Parathyroid adenoma (tissue), 2 donors: ENCODE data around the gene GIGYF1.

Source experiments
- H2AFZ ChIP-seq: fragments of 300-600 bp; sonication (generic); one replicate; pipeline ENCODE4 v1.7.0; 2017; ENCODE audit warnings: antibody characterized with exemption, mild to moderate bottlenecking
- H3K27ac ChIP-seq: fragments of 300-600 bp; sonication (generic); one replicate; pipeline ENCODE4 v1.7.0; 2017
- H3K27me3 ChIP-seq: fragments of 300-600 bp; sonication (generic); one replicate; pipeline ENCODE4 v1.7.0; 2017; ENCODE audit warnings: low read length; ENCODE audit not compliant: control insufficient read depth, insufficient read depth
- H3K36me3 ChIP-seq: fragments of 300-600 bp; sonication (generic); one replicate; pipeline ENCODE4 v1.7.0; 2017; ENCODE audit warnings: low read length; ENCODE audit not compliant: control insufficient read depth, insufficient read depth
- H3K4me1 ChIP-seq: fragments of 300-600 bp; sonication (generic); one replicate; pipeline ENCODE4 v1.7.0; 2017; ENCODE audit warnings: control low read depth
- H3K4me2 ChIP-seq: fragments of 300-600 bp; sonication (generic); one replicate; pipeline ENCODE4 v1.7.0; 2017; ENCODE audit warnings: low read length
- H3K4me3 ChIP-seq: fragments of 300-600 bp; sonication (generic); one replicate; pipeline ENCODE4 v1.7.0; 2017; ENCODE audit warnings: low read depth, low read length
- H3K79me2 ChIP-seq: fragments of 300-600 bp; sonication (generic); one replicate; pipeline ENCODE4 v1.7.0; 2017; ENCODE audit warnings: control low read depth
- H3K9ac ChIP-seq: fragments of 300-600 bp; sonication (generic); one replicate; pipeline ENCODE4 v1.7.0; 2017; ENCODE audit warnings: mild to moderate bottlenecking
- H3K9me3 ChIP-seq: fragments of 300-600 bp; sonication (generic); one replicate; pipeline ENCODE4 v1.7.0; 2017; ENCODE audit warnings: low read length; ENCODE audit not compliant: control insufficient read depth
- TF ChIP-seq, protein P1 (sequence below): fragments of 300-600 bp; sonication (generic); IDR thresholded peaks from one replicate; pipeline ENCODE4 v1.7.0; 2017; ENCODE audit warnings: antibody characterized with exemption, mild to moderate bottlenecking
- donor health status: primary hyperparathyroidism.

Gene GIGYF1

DNA sequence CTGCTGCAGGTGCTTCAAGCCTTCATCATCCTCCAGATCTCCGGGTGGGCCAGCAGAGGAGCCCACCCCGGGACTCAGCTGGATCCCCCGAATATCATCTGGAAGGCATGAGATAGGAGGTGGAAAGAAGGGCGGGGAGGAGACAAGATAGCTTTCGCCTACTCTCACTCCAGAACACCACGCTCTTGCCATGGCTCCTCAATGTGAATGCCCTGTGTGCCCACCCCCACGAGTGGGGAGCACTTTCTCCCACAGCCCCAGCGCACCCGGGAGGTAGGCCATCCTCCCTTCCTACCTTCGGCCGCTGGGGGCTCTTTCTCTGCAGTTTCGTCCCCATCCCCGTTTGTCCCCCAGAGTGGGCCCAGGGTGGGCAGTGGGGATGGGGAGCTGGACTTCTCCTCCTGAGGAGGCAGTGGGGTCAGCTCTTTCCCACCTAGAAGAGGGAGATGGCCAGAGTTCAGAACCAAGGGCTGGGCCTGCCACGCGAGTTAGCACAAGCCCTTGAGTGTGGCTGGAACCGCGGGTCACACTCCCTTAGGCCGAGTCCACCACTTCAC is 8.9 kb downstream of the GIGYF1 start:
- Histone ChIP-seq H3K27ac (no peak overlapping the region), H3K27me3 (no peaks in the 10 kb centered on the region), H3K4me3 (no peak overlapping the region), H3K79me2 (peaks cover 18% of the 10 kb centered on the region), H3K9ac (no peak overlapping the region), H3K4me1 (no peaks in the 10 kb centered on the region), H3K4me2 (no peak overlapping the region), H3K36me3 (no peaks in the 10 kb centered on the region), H2AFZ (no peak overlapping the region), H3K9me3 (no peaks in the 10 kb centered on the region)
- TF ChIP-seq, protein P1, sequence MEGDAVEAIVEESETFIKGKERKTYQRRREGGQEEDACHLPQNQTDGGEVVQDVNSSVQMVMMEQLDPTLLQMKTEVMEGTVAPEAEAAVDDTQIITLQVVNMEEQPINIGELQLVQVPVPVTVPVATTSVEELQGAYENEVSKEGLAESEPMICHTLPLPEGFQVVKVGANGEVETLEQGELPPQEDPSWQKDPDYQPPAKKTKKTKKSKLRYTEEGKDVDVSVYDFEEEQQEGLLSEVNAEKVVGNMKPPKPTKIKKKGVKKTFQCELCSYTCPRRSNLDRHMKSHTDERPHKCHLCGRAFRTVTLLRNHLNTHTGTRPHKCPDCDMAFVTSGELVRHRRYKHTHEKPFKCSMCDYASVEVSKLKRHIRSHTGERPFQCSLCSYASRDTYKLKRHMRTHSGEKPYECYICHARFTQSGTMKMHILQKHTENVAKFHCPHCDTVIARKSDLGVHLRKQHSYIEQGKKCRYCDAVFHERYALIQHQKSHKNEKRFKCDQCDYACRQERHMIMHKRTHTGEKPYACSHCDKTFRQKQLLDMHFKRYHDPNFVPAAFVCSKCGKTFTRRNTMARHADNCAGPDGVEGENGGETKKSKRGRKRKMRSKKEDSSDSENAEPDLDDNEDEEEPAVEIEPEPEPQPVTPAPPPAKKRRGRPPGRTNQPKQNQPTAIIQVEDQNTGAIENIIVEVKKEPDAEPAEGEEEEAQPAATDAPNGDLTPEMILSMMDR: no peak

DNA sequence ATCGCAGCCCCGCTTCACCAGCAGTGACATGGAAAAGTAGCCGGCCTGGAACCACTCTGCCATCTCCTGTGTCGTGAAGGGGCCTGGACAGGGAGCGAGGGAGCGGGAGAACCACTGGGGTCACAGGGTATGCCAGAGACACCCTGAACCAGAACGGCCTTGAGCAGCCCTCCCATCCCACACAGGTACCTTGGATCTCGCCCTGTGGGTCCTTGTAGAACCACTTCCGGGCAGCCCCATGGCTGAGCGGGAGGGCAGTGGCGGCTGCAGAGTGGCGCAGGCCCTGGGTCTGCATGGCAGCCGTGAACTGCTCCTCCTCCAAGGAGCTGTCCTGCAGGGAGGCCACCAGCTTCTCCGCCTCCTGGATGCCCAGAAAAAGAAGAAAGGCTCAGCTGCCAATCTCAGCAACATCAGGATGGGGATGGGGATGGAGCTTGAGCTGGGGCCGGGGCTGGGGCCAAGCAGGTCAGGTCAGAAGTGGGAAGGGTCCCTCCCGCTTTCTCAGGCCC is 9.5 kb downstream of the GIGYF1 start:
- Histone ChIP-seq H3K27ac (no peak overlapping the region), H3K79me2 (peaks cover 14% of the 10 kb centered on the region), H3K4me3 (no peak overlapping the region), H2AFZ (no peak overlapping the region), H3K27me3 (no peaks in the 10 kb centered on the region), H3K9ac (no peak overlapping the region), H3K9me3 (no peaks in the 10 kb centered on the region), H3K4me1 (no peaks in the 10 kb centered on the region), H3K4me2 (no peak overlapping the region), H3K36me3 (no peaks in the 10 kb centered on the region)
- TF ChIP-seq, protein P1: no peak

DNA sequence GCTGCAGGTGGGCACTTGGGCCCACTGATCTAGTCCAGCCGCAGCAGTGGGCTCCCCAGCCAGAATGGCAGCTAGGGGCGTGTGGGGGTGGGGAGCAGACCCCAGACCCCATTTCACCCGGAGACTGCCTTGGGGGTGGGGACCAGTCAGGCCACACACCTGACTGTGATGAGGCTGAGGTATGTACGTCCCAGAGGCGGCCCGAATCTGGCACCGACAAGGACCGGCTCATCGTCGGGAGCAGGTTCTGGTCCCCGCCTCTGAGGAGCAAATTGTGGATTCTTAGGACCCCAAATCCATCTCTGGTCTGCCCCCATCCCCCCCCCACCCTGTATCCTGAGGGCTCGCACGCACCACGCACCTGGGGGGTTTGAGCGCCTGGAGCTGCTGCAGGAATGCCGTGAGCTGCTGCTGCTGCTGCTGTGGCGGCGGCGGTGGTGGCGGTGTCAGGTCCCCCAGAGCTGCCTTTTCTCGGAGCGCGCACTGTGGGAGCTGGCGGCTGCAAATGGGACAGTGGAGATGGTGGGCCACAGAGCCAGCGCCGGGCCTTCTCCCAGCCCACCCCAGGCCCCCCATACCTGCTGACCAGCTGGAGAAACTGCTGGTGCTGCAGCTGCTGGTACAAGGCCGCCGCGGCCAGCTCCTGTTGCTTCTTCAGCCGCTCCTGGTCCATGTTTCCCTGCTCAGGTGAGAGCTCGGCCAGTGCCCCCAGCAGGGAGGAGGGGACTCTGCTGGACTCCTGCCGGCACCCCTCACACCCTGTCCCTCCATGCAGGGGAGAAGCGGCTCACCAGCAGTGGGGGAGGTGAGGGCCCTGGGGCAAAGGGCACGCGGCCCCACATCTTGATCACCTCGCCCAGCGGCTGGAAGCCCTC is 10.2 kb downstream of the GIGYF1 start:
- Histone ChIP-seq H3K79me2 (peaks cover 7% of the 10 kb centered on the region), H3K27ac (no peak overlapping the region), H3K27me3 (no peaks in the 10 kb centered on the region), H3K36me3 (no peaks in the 10 kb centered on the region), H3K4me1 (no peaks in the 10 kb centered on the region), H3K4me3 (no peak overlapping the region), H3K9ac (no peak overlapping the region), H3K9me3 (no peaks in the 10 kb centered on the region), H2AFZ (no peak overlapping the region), H3K4me2 (no peak overlapping the region)
- TF ChIP-seq, protein P1: no peak

DNA sequence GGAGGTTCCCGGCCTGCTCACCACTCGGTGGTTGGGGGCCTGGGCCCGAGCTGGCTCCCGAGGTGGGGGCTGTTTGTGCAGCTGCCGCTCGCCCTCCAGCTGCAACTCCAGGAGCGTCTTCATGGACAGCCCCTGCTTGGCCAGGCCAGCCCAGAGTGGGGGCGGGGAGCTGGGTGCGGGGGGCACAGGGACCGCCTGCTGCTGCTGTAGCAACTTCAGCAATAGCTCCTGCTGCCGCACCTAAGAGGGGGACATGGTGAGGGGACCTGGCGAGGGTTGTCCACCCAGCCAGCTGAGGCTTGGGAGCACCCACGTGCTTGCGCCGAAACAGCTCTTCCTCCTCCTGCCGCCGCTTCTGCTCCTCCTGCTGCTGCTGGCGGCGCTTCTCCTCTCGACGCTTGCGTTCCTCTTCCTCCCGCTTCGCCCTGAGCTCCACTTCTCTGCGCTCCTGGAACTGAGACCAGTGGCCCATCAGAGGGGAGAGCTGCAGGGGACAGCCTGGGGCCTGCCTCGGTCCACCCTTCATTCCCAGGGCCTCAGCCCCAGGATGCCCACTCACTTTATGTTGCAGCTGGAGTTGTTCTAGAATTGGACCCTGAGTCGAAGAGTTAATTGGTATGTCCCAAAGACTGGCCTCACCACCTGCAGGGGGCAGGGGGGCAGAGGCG is 10.9 kb downstream of the GIGYF1 start:
- Histone ChIP-seq H3K36me3 (no peaks in the 10 kb centered on the region), H3K9ac (no peak overlapping the region), H3K27ac (no peak overlapping the region), H3K79me2 (peaks cover 3% of the 10 kb centered on the region), H3K9me3 (no peaks in the 10 kb centered on the region), H3K4me1 (no peaks in the 10 kb centered on the region), H3K4me2 (no peak overlapping the region), H3K4me3 (no peak overlapping the region), H3K27me3 (no peaks in the 10 kb centered on the region), H2AFZ (no peak overlapping the region)
- TF ChIP-seq, protein P1: no peak
